GOT3 (cell line): ENCODE data around the gene ATP5F1A.
"Not testable (repeated sequence)": the region's sequence is repeated elsewhere in the genome, so short reads cannot be mapped to it uniquely, and the experiment has no call there.

Experiments
- DNase-seq: peaks from one replicate; lab custom pipeline; 2025; ENCODE audit warnings: mixed read lengths; lab: John Stamatoyannopoulos, UW

ATP5F1A gene

DNA sequence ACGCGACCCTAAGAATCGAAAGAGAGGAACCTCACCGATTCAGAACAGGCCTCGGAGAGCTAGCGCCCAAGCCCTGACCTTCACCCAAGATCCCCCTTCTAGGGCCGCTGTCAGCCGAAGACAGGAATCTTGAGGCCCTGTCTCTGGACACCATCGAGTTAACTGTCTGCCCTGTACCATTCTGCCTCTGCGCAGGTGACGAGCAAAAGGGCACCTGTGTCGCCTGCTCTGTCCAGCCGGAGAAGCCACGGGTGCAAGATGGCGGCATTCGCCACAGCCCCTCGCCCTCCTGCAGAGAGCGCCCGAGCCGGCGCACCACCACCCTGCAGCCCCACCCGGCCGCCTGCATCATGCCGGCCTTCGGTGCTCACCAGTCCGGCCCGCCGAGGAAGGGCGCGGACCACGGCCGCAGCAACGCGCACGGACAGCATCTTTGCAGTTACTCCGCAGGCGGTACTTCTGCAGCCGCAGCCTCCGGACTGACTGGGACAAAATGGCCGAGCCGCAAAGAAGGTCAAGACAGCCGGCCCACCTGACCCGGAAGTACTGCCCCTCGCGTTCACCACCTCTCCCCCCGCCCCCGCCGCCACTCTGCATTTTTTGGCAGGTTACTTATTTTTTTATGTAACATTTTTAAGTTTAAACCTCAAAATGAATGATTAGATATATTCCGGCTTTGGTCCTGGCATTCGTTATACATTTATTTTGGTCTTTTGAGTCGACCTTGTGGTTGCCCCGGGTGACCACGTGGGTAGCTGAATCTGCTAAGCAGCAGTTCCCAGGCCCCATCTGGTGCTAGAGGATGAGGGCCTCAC, at the start of gene ATP5F1A:
TSS of gene ATP5F1A (minus strand) at position 496 of the 815 bp plus-strand sequence. CDS start at position 431, 65 bp downstream.
- peak; percentile 37 for DNase-seq

DNA sequence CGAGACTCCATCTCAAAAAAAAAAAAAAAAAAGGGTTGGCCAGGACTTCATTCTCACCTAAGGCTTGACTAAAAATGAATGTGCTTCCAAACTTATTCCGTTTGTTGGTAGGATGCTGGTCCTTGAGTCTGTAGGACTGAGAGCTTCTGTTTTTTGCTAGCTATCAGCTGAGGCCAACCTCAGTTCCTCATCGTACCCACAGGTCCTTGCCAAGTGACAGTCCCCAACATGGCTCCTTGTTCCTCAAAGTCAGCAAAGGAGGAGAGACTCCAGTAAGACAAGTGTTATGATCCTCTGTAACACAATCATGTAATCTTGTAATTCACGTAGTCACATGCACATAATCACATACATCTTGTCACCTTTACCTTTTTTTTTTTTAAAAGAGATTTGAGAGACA, 43.1 kb upstream of the ATP5F1A start:
- no peak for DNase-seq

DNA sequence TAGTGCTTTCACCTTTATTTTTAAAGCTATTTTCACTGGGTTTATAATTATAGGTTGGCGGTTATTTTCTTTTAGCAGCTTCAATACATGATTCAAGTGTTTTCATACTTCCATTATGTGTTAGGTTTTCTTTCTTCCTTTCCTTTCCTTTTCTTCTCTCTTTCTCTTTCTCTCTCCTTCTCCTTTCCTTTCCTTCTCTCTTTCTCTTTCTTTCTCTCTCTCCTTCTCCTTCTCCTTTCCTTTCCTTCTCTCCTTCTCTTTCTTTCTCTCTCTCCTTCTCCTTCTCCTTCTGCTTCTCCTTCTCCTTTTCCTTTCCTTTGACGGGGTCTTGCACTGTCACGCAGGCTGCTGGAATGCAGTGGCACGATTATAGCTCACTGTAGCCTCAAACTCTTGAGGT, 42.1 kb upstream of the ATP5F1A start:
- DNase-seq = no peak

DNA sequence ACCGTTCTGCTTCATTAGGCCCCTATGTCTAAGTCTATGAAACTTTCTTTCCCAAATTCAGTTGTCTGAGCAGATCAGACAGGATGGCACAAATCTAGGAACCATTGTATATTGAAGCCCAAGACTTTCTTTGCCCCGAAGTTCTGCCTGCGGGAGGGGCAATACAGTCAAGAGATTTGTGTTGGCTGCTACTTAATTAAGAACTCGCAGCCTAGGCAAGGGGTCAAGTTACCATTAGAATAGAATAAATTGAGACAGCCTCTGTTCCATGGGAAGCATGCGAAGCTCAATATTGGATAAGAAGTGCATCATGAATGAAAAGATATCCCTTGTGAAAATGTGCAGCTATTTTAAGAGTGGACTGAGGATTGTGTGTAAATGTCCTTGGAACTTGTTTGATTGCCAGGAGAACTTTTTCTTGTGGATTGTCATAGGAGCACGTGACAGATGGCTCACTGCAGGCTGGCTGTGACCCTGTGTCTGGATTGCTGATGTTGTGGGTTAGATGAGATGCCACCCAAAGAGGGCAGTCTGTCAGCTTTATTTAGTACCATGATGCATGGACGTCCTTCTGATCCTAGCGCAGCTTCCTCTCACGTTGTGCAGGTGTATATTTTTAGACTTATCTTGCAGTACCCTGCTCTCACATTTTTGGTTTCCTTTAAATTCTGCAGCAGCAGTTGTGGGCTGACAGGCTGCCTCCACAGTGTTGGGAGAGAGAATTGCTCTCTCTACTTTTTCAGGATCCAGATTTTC, 37.0 kb upstream of the ATP5F1A start:
- DNase-seq = no peak

GRCh38 chr18:46133534-46133933, 35.4 kb upstream of the ATP5F1A start:
- no peak for DNase-seq

DNA sequence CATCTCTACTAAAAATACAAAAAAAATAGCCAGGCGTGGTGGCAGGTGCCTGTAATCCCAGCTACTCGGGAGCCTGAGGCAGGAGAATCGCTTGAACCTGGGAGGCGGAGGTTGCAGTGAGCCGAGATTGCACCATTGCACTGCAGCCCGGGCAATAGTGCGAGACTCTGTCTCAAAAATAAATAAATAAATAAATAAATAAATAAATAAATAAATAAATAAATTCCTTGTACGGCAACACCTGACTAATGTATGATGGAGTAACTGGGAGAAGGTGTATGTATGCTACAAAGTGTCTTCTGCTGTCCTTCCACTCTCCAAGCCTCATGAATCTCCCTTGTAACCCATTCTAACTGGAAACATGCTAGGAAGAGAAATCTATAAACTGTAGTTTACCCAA, 32.5 kb upstream of the ATP5F1A start:
- not testable (repeated sequence) for DNase-seq

DNA sequence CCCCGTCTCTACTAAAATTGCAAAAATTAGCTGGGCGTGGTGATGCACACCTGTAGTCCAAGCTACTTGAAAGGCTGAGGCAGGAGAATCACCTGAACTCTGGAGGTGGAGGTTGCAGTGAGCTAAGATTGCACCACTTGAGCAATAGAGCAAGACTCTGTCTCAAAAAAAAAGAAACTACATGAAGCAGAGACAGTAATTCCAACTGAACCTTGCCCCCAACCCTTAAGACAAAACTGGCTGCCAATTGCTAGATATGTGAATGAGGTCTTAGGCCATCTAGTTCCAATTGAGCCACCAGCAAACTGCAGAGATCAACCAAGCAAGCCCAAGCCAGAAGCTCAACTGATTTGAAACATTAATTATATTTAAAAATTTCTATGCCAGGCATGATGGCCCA, 32.0 kb upstream of the ATP5F1A start:
- no peak for DNase-seq

GRCh38 chr18:46126625-46127024, 28.5 kb upstream of the ATP5F1A start:
- DNase-seq = not testable (repeated sequence)

GRCh38 chr18:46113751-46114150, 15.7 kb upstream of the ATP5F1A start:
- no peak for DNase-seq

GRCh38 chr18:46110406-46110805, 12.3 kb upstream of the ATP5F1A start:
- no peak for DNase-seq

DNA sequence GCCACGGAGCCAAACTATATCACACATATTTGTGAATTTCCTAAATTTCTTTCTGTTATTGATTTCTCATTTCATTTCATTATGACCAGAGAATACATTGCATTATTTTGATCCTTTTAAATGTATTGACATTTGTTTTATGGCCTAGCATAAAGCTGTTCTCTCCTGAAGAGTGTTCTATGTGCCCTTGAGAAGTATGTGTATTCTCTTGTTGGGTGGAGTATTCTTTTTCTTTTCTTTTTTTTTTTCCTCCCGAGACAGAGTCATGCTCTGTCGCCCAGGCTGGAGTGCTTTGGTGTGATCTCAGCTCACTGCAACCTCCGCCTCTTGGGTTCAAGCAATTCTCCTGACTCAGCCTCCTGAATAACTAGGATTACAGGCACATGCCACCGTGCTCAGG, 11.3 kb upstream of the ATP5F1A start:
- no peak for DNase-seq

DNA sequence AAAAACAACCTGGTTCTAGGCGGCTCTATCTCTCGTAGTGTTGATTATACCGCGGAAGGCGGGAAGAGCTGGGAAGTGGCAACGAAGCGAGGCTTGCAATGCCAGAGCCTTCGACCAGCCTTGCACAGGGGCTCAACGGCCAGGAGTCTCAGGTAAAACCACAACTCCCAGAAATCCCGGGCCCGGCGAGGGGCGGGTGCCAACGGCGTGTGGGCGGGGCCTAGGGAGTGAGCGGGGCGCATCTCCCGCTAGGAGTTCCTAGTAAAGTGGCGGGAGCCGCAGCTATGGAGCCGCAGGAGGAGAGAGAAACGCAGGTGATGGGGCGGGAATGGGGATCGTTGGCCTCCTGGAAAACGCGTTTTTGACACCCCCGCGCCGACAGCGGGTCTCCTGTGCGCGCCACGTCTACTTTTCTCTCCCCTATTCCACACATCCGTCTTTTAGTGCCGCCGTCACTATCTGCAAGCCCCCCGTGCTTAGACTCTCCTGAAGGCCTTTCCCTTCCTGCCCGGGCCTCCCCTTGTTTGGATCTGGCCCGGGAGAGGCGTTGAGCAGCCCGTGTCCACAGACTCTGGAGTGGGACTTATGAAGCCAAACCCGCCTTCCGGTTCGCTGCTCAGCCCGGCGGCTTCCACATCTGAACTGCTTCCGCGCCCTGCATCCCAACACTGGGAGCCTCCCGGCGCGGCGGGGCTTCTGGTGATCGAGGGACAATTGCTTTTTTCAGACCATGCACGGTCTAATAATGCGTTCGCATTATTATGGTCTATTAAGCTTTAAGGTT, 6.2 kb upstream of the ATP5F1A start, which contains the start of gene HAUS1:
TSS of gene HAUS1 (plus strand) at position 258 of the 784 bp plus-strand sequence. CDS start at position 285, 27 bp downstream.
- DNase-seq = peak; percentile 49

DNA sequence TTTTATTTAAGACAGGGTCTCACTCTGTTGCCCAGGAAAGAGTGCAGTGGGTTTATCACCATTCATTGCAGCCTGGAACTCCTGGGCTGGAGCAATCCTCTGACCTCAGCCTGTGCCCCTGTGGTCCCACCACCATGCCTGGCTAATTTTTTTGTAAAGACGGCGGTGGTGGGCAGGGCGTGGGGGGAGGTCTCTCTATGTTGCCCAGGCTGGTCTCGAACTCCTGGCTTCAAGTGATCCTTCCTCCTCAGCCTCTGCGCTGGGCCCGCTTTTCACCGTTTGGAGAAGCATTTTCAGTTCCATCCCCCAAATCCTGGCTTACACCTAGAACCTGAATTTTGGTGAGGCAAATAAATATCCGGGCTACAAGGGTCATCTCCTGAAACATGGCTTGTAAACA, 1.4 kb upstream of the ATP5F1A start:
- DNase-seq = no peak

GRCh38 chr18:46098616-46098933, 479 bp upstream of the ATP5F1A start:
- no peak for DNase-seq

GRCh38 chr18:46097431-46097800, 680 bp downstream of the ATP5F1A start:
- no peak for DNase-seq

- no peak for DNase-seq
These were observed 1.3 kb downstream of the ATP5F1A start for GRCh38 chr18:46096651-46097300.

DNA sequence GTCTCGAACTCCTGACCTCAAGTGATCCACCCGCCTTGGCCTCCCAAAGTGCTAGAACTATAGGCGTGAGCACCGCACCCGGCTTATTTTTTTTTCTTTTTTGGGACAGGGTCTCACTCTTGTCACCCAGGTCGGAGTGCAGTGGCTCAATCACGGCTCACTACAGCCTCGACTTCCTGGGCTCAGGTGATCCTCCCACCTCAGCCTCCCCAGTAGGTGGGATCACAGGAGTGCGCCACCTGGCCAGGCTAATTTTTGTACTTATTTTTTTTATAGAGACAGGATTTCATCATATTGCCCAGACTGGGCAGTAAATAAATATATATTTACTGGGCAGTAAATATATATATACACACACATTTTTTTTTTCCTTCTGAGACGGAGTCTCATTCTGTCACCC, 2.6 kb downstream of the ATP5F1A start:
- no peak for DNase-seq

DNA sequence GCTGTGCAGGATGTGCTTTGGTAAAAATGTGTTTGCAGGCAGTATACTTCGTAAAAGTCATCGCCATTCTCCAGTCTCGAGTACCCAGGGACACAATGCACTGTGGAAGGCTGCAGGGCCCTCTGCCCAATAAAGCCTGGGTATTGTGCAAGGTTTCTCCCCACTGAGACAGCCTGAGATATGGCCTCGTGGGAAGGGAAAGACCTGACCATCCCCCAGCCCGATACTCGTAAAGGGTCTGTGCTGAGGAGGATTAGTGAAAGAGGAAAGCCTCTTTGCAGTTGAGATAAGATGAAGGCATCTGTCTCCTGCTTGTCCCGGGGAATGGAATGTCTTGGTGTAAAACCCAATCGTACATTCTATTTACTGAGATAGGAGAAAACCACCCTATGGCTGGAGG, 9.6 kb downstream of the ATP5F1A start:
- DNase-seq = not testable (repeated sequence)

DNA sequence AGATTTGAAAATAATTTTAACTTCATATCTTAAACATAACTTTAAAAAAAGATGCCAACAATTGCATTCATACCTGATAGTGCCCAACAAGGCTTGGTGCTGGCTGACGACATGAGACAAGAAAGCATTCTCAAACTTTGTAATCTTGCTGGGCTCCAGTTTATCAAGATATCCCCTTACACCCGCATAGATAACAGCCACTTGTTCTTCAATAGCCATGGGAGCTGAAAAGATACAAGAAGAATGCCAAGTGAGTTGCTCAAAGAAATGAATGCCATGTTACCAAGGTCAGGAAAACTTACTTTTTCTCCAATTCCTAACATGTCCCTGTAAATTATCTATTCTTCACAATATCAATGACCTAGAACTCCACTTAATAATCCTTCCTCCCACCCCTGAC, 13.7 kb downstream of the ATP5F1A start:
- DNase-seq = no peak

DNA sequence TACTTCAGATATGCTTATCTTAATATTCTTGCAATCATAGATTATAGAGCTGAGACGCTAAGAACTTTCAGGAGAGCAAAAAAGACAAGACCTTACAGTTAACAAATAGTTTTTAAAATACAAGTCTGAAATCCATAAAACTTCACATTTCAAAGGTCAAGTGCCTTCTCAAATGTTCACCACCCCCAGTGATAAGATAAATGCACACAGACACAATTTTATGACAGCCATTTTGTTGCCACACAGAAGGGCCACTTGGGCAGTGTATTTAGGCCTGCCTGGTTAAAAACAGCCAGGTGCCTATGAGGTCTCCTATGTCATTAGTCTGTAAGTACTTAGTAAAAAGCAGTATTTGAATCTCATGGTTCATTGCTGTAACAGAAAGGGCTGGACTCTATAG, 17.9 kb downstream of the ATP5F1A start:
- DNase-seq = no peak

- no peak for DNase-seq
These were observed 18.8 kb downstream of the ATP5F1A start for GRCh38 chr18:46079336-46079735.
